Measurements from ENCODE around the gene SERPINE1.

SERPINE1 gene

GRCh38 chr7:101170617-101171441 lies 43.9 kb downstream of the SERPINE1 start:
- DNase-seq (ENCODE audit: low read depth), result no peak

GRCh38 chr7:101171442-101171837 lies 44.5 kb downstream of the SERPINE1 start:
- DNase-seq (ENCODE audit: low read depth), result no peak

- no peak for DNase-seq (ENCODE audit: low read depth)
Observed at GRCh38 chr7:101172005-101172853, 45.3 kb downstream of the SERPINE1 start.

- DNase-seq (ENCODE audit: low read depth), result no peak
Observed at GRCh38 chr7:101172854-101173751, 46.2 kb downstream of the SERPINE1 start.

GRCh38 chr7:101173752-101174244 lies 46.9 kb downstream of the SERPINE1 start:
- no peak for DNase-seq (ENCODE audit: low read depth)

- DNase-seq (ENCODE audit: low read depth), result no peak
Observed at GRCh38 chr7:101174322-101174854, 47.5 kb downstream of the SERPINE1 start.

GRCh38 chr7:101175664-101176063 lies 48.8 kb downstream of the SERPINE1 start:
- no peak for DNase-seq (ENCODE audit: low read depth)

- DNase-seq (ENCODE audit: low read depth), result no peak
Observed at GRCh38 chr7:101177644-101178043, 50.7 kb downstream of the SERPINE1 start.

GRCh38 chr7:101179117-101179516 lies 52.2 kb downstream of the SERPINE1 start:
- no peak for DNase-seq (ENCODE audit: low read depth)

GRCh38 chr7:101179713-101180112 lies 52.8 kb downstream of the SERPINE1 start:
- DNase-seq (ENCODE audit: low read depth), result no peak

GRCh38 chr7:101180130-101180755 lies 53.3 kb downstream of the SERPINE1 start, which contains the start of gene NAT16:
Gene NAT16 (minus strand): TSS chr7:101180293. CDS start chr7:101174807, 5,486 bp downstream.
- DNase-seq (ENCODE audit: low read depth), result no peak

GRCh38 chr7:101185258-101185839 lies 58.4 kb downstream of the SERPINE1 start:
- no peak for DNase-seq (ENCODE audit: low read depth)

- no peak for DNase-seq (ENCODE audit: low read depth)
Observed at GRCh38 chr7:101186194-101186593, 59.3 kb downstream of the SERPINE1 start.

GRCh38 chr7:101186844-101187428 lies 60.0 kb downstream of the SERPINE1 start:
- DNase-seq (ENCODE audit: low read depth), result no peak
